UCSD-AML1 (cell line): Measurements from ENCODE around the gene SNAP47.

Source experiments
- DNase-seq: peaks from one replicate; lab custom pipeline; 2025; ENCODE audit not compliant: unreplicated experiment; lab: John Stamatoyannopoulos, UW

Gene SNAP47

GRCh38 chr1:227731696-227732585 lies 3.3 kb upstream of the SNAP47 start:
- DNase-seq: no peak

GRCh38 chr1:227732586-227733308 lies 2.5 kb upstream of the SNAP47 start:
- DNase-seq: no peak

- DNase-seq: no peak
Observed at GRCh38 chr1:227733309-227733705, 1.9 kb upstream of the SNAP47 start.

GRCh38 chr1:227733751-227734545 lies 1.3 kb upstream of the SNAP47 start:
- no peak for DNase-seq

- DNase-seq: no peak
Observed at GRCh38 chr1:227734546-227734855, 734 bp upstream of the SNAP47 start.

GRCh38 chr1:227735539-227736285 lies 477 bp downstream of the SNAP47 start:
- no peak for DNase-seq

GRCh38 chr1:227736814-227737432 lies 1.7 kb downstream of the SNAP47 start:
- DNase-seq: no peak

GRCh38 chr1:227738820-227739219 lies 3.6 kb downstream of the SNAP47 start:
- DNase-seq: no peak

- no peak for DNase-seq
Observed at GRCh38 chr1:227739636-227740035, 4.4 kb downstream of the SNAP47 start.

- DNase-seq: no peak
Observed at GRCh38 chr1:227740401-227740960, 5.2 kb downstream of the SNAP47 start.

GRCh38 chr1:227741166-227741870 lies 6.1 kb downstream of the SNAP47 start:
- DNase-seq: no peak

GRCh38 chr1:227742738-227743715 lies 7.8 kb downstream of the SNAP47 start:
- no peak for DNase-seq

GRCh38 chr1:227744668-227745067 lies 9.4 kb downstream of the SNAP47 start:
- DNase-seq: no peak

- no peak for DNase-seq
Observed at GRCh38 chr1:227745568-227746265, 10.5 kb downstream of the SNAP47 start.

- no peak for DNase-seq
Observed at GRCh38 chr1:227746676-227747075, 11.4 kb downstream of the SNAP47 start.

- DNase-seq: no peak
Observed at GRCh38 chr1:227747382-227747781, 12.1 kb downstream of the SNAP47 start.

GRCh38 chr1:227747948-227748495 lies 12.8 kb downstream of the SNAP47 start:
- no peak for DNase-seq
